Type B pancreatic cell (in vitro differentiated cells): Measurements from ENCODE around the gene OSTC. TPM values are rescaled to one million over a fixed set of nuclear protein-coding genes. Genes with fewer than 3 reads are reported as not detected.

Source experiments
- DNase-seq: peaks from one replicate; pipeline ENCODE4 v3.0.0; 2021; ENCODE audit warnings: mixed read lengths; ENCODE audit not compliant: unreplicated experiment; ENCODE audit errors: extremely low spot score
- H3K27ac Mint-ChIP-seq: 2 replicates; pipeline ENCODE4 v1.8.0; 2021; ENCODE audit warnings: mild to moderate bottlenecking, mixed read lengths
- H3K27me3 Mint-ChIP-seq: 2 replicates; pipeline ENCODE4 v1.8.0; 2021; ENCODE audit warnings: mixed read lengths
- H3K36me3 Mint-ChIP-seq: 2 replicates; pipeline ENCODE4 v1.8.0; 2021; ENCODE audit warnings: mixed read lengths
- H3K4me1 Mint-ChIP-seq: one replicate; pipeline ENCODE4 v1.8.0; 2021; ENCODE audit warnings: mixed read lengths; ENCODE audit not compliant: unreplicated experiment
- H3K4me3 Mint-ChIP-seq: 2 replicates; pipeline ENCODE4 v1.8.0; 2021; ENCODE audit warnings: mild to moderate bottlenecking, mixed read lengths
- H3K9me3 Mint-ChIP-seq: 2 replicates; pipeline ENCODE4 v1.8.0; 2021; ENCODE audit warnings: mixed read lengths
- total RNA-seq: library from RNA; stranded (reverse); gene quantifications from 2 replicates; pipeline ENCODE4 v1.2.1, GENCODE V29; 2021; ENCODE audit warnings: low replicate concordance
- TF ChIP-seq, protein P1 (sequence below): fragments of 200-600 bp; sonication (generic); conservative IDR thresholded peaks from 2 replicates; pipeline ENCODE4 v1.5.0; 2021; ENCODE audit warnings: antibody characterized with exemption, mild to moderate bottlenecking

Gene OSTC
- total RNA-seq, 1 donor from 2014 or later = 158 TPM

DNA sequence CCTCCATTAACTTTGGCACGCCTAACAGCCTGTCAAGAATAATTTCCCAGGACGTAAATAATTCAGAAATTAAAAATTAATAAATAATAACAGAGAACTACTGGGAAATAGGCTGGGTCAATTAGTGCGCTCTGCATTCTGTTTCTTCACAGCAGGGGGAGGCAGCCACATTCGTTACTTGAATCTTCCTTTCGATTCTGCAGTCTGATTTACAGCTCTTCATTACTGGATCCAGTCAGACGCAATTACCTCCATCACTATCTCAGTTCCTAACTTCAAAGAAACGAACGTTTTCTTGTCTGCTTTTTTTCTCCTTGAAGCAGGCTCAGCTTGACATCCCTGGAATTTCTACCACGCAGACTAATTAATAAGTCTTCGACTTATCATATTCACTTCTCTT is 39.0 kb upstream of the OSTC start:
- H3K4me3 Mint-ChIP-seq = no peak overlapping the region
- no peaks in the 10 kb centered on the region for H3K36me3 Mint-ChIP-seq
- H3K27ac Mint-ChIP-seq = no peak overlapping the region
- no peaks in the 10 kb centered on the region for H3K9me3 Mint-ChIP-seq
- H3K4me1 Mint-ChIP-seq = peaks cover 4% of the 10 kb centered on the region
- TF ChIP-seq, protein P1, sequence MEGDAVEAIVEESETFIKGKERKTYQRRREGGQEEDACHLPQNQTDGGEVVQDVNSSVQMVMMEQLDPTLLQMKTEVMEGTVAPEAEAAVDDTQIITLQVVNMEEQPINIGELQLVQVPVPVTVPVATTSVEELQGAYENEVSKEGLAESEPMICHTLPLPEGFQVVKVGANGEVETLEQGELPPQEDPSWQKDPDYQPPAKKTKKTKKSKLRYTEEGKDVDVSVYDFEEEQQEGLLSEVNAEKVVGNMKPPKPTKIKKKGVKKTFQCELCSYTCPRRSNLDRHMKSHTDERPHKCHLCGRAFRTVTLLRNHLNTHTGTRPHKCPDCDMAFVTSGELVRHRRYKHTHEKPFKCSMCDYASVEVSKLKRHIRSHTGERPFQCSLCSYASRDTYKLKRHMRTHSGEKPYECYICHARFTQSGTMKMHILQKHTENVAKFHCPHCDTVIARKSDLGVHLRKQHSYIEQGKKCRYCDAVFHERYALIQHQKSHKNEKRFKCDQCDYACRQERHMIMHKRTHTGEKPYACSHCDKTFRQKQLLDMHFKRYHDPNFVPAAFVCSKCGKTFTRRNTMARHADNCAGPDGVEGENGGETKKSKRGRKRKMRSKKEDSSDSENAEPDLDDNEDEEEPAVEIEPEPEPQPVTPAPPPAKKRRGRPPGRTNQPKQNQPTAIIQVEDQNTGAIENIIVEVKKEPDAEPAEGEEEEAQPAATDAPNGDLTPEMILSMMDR = peak; percentile 19
- no peak for DNase-seq
- H3K27me3 Mint-ChIP-seq = no peaks in the 10 kb centered on the region

DNA sequence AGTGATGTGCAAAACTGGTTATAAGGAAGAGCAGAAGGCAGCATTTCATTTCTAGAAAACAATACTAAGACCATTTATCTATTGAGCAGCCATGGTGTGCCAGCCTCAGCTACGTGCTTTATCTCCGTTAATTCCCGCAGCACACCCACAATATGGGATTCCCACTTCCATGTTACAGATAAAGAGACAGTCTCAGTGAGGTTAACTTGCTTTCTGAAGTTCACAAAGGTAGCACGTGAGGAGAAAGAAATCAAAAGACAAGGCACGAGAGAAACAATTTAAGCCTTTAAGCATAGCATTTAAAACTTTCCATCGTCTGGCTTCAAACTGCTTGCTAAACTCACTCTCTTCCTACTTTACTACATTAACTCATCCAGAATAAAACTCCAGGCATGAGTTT is 38.0 kb upstream of the OSTC start:
- Mint-ChIP-seq H3K4me1 (peaks cover 4% of the 10 kb centered on the region), H3K27ac (no peak overlapping the region), H3K27me3 (no peaks in the 10 kb centered on the region), H3K9me3 (no peaks in the 10 kb centered on the region), H3K36me3 (no peaks in the 10 kb centered on the region), H3K4me3 (no peak overlapping the region)
- DNase-seq = no peak
- TF ChIP-seq, protein P1 = no peak

DNA sequence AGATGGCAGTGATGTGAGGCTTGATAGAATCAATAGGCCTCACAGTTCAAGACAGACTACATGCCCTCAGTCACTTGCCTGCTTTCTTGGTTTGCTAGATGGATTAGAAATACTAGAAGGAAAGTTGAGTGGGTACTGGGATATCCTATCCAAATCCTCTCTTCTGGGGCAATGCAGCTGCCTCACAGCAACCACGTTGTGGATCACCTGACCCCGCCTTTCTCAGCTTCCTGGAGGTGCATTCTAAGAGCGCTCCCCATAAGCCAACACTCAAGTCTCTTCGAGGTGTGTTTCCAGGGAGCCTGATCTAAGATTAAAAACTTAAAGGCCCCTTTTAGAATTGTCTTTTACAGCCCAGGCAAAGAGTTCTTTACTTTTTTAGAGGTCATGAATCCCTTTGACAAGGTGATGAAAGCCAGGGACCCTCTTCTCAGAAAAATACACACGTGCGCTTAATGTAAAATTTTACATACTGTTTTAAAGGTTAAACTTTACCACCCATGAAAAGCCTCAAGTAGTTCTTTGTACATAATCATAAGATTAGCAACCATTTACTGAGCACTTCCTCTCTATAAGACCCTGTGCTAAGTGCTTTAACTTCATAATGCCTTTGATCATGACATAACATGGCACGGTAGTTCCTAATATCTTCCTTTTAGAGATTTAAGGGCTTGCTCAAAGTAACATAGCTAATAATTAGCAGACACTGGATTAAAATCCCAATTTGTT is 30.9 kb upstream of the OSTC start:
- Mint-ChIP-seq H3K27ac (peak overlapping the region; percentile 95), H3K4me3 (peak overlapping the region; percentile 95), H3K27me3 (no peaks in the 10 kb centered on the region), H3K9me3 (no peaks in the 10 kb centered on the region), H3K4me1 (peaks cover 20% of the 10 kb centered on the region), H3K36me3 (peaks cover 22% of the 10 kb centered on the region)
- TF ChIP-seq, protein P1 = no peak
- DNase-seq = no peak

DNA sequence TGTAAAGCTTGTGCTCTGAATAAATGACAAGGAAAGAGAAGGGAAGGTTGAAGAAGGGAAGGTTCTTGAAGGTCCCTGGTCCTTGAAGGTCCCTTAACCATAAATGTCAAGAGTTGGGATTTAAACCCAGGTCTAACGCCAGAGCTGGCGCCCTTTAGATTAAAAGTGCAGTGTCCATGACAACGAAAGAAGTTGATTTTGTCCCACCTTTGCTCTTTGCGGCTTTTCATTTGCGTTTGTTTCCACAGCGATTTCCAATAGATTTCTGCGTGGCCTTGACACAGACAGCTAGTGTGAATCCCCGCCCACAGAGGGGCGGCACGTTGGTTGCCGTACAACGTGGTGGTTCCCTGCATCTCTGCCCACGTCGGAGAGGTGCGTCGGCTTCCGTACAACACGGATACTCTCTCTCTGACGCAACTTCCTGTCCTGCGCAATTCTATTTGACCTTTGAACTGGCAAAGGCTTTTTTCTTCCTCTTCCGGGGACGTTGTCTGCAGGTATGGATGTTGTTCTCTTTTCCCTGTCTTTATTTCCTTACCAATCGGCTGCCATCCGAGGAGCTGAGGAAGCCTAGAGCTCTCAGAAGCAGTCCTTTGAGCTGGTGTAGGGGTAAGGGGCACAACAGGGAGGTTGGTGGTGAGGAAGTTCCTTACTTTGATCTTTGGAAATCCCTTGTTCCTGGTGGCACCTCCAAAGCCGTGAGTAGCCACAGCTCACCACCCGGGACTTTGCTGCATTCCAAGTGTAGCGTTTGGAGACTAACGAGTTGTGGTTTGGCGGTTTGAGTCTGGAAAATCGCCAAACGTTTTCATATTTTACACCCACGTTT is 30.1 kb upstream of the OSTC start, which contains the start of gene RPL34:
Gene RPL34, plus strand, starts transcription at position 476 of the 832 bp plus-strand sequence. CDS start 1,384 bp downstream, outside the sequence.
- TF ChIP-seq, protein P1 = no peak
- DNase-seq = peak; percentile 88
- no peaks in the 10 kb centered on the region for H3K9me3 Mint-ChIP-seq
- H3K36me3 Mint-ChIP-seq = peaks cover 30% of the 10 kb centered on the region
- H3K27ac Mint-ChIP-seq = peak within 1 kb of the TSS; percentile 95
- H3K4me1 Mint-ChIP-seq = peaks cover 20% of the 10 kb centered on the region
- H3K27me3 Mint-ChIP-seq = no peaks in the 10 kb centered on the region
- H3K4me3 Mint-ChIP-seq = peak within 1 kb of the TSS; percentile 95

DNA sequence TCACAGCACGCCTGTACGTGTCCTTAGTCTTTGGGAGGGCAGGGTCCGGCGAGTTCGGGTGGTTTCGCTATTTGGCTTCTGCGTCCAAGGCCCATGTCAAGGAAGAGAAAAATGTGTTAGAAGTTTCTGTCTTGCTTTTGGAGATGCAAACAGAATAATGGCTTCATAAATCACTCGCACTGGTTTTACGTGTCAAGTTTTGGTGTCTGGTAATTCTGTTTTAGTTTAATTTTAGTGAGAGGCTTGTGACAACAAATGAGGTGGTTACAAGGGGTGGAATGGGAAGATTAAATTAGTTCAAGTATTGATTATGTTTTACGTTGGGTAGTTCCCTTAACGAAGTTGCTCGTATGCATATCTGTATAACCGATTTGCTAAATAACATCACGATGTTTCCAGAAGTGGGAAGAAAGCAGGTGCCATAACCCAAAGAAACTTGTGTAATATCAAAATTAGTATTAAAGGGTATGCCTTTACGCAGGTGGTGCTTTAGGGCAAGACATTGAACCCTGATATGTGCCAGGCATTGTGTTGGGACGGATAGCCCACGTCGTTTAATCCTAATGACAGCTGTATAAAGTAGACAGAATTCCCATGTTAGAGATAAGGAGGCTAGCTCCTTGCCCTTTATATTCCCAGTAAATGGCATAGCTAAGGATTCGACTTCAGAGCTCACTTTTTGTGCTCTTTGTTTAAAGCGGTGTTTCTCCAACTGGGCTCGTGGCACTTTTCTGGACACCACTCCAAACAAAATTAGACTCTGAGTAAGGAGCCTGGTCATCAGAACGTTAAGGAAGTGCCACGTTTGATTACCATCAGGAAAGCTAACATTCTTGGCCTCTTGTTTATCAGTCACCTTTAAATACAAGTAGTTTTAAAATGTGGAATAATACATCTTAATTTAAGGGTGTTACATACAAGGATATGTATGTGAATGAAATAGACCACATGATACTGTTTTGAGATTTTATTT is 29.2 kb upstream of the OSTC start:
- Mint-ChIP-seq H3K27ac (peak overlapping the region; percentile 95), H3K4me3 (peak overlapping the region; percentile 95), H3K4me1 (peaks cover 20% of the 10 kb centered on the region), H3K9me3 (no peaks in the 10 kb centered on the region), H3K27me3 (no peaks in the 10 kb centered on the region), H3K36me3 (peaks cover 35% of the 10 kb centered on the region)
- DNase-seq = no peak
- TF ChIP-seq, protein P1 = no peak
